ENCODE results near the gene DCAF6.

DNA sequence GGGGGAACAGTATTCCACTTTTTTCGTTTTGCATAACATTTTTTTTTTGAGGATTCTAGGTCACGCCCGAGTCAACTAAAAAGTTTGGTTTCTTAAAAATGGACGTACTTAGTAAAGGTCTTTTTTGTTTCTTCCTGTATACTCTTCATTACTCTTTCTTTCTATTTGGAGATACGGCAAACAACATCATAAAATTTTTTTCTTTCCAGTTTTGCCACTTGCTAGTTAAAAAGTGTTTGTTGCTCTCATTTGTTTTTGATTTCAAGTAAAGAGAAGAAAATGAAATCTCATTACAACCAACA, 1.2 kb downstream of the DCAF6 start:
- TF ChIP-seq, protein P1, sequence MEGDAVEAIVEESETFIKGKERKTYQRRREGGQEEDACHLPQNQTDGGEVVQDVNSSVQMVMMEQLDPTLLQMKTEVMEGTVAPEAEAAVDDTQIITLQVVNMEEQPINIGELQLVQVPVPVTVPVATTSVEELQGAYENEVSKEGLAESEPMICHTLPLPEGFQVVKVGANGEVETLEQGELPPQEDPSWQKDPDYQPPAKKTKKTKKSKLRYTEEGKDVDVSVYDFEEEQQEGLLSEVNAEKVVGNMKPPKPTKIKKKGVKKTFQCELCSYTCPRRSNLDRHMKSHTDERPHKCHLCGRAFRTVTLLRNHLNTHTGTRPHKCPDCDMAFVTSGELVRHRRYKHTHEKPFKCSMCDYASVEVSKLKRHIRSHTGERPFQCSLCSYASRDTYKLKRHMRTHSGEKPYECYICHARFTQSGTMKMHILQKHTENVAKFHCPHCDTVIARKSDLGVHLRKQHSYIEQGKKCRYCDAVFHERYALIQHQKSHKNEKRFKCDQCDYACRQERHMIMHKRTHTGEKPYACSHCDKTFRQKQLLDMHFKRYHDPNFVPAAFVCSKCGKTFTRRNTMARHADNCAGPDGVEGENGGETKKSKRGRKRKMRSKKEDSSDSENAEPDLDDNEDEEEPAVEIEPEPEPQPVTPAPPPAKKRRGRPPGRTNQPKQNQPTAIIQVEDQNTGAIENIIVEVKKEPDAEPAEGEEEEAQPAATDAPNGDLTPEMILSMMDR (IDR thresholded peaks at IDR 0.05; ENCODE audit: insufficient read depth, low read length) = no peak
- TF ChIP-seq, protein P2, sequence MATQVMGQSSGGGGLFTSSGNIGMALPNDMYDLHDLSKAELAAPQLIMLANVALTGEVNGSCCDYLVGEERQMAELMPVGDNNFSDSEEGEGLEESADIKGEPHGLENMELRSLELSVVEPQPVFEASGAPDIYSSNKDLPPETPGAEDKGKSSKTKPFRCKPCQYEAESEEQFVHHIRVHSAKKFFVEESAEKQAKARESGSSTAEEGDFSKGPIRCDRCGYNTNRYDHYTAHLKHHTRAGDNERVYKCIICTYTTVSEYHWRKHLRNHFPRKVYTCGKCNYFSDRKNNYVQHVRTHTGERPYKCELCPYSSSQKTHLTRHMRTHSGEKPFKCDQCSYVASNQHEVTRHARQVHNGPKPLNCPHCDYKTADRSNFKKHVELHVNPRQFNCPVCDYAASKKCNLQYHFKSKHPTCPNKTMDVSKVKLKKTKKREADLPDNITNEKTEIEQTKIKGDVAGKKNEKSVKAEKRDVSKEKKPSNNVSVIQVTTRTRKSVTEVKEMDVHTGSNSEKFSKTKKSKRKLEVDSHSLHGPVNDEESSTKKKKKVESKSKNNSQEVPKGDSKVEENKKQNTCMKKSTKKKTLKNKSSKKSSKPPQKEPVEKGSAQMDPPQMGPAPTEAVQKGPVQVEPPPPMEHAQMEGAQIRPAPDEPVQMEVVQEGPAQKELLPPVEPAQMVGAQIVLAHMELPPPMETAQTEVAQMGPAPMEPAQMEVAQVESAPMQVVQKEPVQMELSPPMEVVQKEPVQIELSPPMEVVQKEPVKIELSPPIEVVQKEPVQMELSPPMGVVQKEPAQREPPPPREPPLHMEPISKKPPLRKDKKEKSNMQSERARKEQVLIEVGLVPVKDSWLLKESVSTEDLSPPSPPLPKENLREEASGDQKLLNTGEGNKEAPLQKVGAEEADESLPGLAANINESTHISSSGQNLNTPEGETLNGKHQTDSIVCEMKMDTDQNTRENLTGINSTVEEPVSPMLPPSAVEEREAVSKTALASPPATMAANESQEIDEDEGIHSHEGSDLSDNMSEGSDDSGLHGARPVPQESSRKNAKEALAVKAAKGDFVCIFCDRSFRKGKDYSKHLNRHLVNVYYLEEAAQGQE (IDR thresholded peaks at IDR 0.05; ENCODE audit: insufficient replicate concordance, low read depth) = no peak
